Astrocyte of the spinal cord (primary cell): ENCODE results near the gene GGT7.

Source experiments
- DNase-seq: peaks from one replicate; pipeline ENCODE4 v3.0.0; 2011; ENCODE audit warnings: low read depth, low spot score
- H3K4me3 ChIP-seq: 2 replicates; pipeline ENCODE4 v1.5.1; 2011; ENCODE audit warnings: low read depth, mild to moderate bottlenecking, low read length, moderate library complexity
- CTCF ChIP-seq: IDR thresholded peaks from 2 replicates; pipeline ENCODE4 v1.5.1; 2012; ENCODE audit warnings: low read depth, mild to moderate bottlenecking, low read length, inconsistent platforms
- in situ Hi-C: cut with HindIII; loops from 2 replicates; pipeline ENCODE4 v1.10.0; 2017; ENCODE audit warnings: low sequenced_read_pairs

Gene GGT7

GRCh38 chr20:34850969-34851368, 21.7 kb downstream of the GGT7 start:
- no peak for TF ChIP-seq CTCF
- no peak overlapping the region for H3K4me3 ChIP-seq
- in situ Hi-C loops, result no loop called here
- no peak for DNase-seq

- H3K4me3 ChIP-seq, result no peak overlapping the region
- in situ Hi-C loops, result no loop called here
- TF ChIP-seq CTCF, result no peak
- DNase-seq, result no peak
Measured at GRCh38 chr20:34849778-34850177, 22.9 kb downstream of the GGT7 start.

GRCh38 chr20:34848597-34848996, 24.1 kb downstream of the GGT7 start:
- in situ Hi-C loops, result no loop called here
- no peak for DNase-seq
- H3K4me3 ChIP-seq, result no peak overlapping the region
- TF ChIP-seq CTCF, result no peak

GRCh38 chr20:34843421-34843820, 29.2 kb downstream of the GGT7 start:
- no peak for TF ChIP-seq CTCF
- no peak for DNase-seq
- no peak overlapping the region for H3K4me3 ChIP-seq
- in situ Hi-C loops, result no loop called here

- no peak for DNase-seq
- in situ Hi-C loops, result no loop called here
- TF ChIP-seq CTCF, result no peak
- no peak overlapping the region for H3K4me3 ChIP-seq
Measured at GRCh38 chr20:34842143-34842542, 30.5 kb downstream of the GGT7 start.

- no peak for TF ChIP-seq CTCF
- no peak overlapping the region for H3K4me3 ChIP-seq
- in situ Hi-C loops, result no loop called here
- peak; percentile 51 for DNase-seq
Measured at GRCh38 chr20:34834459-34834893, 38.2 kb downstream of the GGT7 start.

GRCh38 chr20:34831936-34832335, 40.7 kb downstream of the GGT7 start:
- no peak for DNase-seq
- in situ Hi-C loops, result no loop called here
- TF ChIP-seq CTCF, result no peak
- no peak overlapping the region for H3K4me3 ChIP-seq
